GM23338 (cell line): ENCODE results near the gene ANGPTL2. TPM values are rescaled to one million over a fixed set of nuclear protein-coding genes. Genes with fewer than 3 reads are reported as not detected.

Experiments
- CREB1 ChIP-seq: fragments of 250-450 bp; sonication (Bioruptor Pico); IDR thresholded peaks from 2 replicates; pipeline ENCODE4 v1.5.0; 2020; ENCODE audit warnings: low read depth, mild to moderate bottlenecking, moderate library complexity
- EZH2 ChIP-seq: fragments of 200-600 bp; sonication (generic); IDR thresholded peaks from one replicate; pipeline ENCODE4 v1.8.0; 2017; ENCODE audit warnings: antibody characterized with exemption, mild to moderate bottlenecking, low read depth; ENCODE audit not compliant: unreplicated experiment
- EZH2phosphoT487 ChIP-seq: fragments of 200-600 bp; sonication (generic); IDR thresholded peaks from one replicate; pipeline ENCODE4 v1.8.1; 2018; ENCODE audit warnings: antibody characterized with exemption; ENCODE audit not compliant: unreplicated experiment
- JUNB ChIP-seq: IDR thresholded peaks from one replicate; pipeline ENCODE4 v1.6.1; 2016; ENCODE audit warnings: antibody characterized with exemption; ENCODE audit not compliant: unreplicated experiment
- NANOG ChIP-seq: IDR thresholded peaks from 2 replicates; pipeline ENCODE4 v1.6.1; 2016; ENCODE audit warnings: antibody characterized with exemption, borderline replicate concordance
- POLR2AphosphoS5 ChIP-seq: IDR thresholded peaks from 2 replicates; pipeline ENCODE4 v1.6.1; 2016; ENCODE audit warnings: antibody characterized with exemption, low read depth
- ZNF331 ChIP-seq: fragments of 250-450 bp; sonication (Bioruptor Pico); IDR thresholded peaks from 2 replicates; pipeline ENCODE4 v1.5.0; 2020; ENCODE audit warnings: low read depth, mild to moderate bottlenecking, moderate library complexity
- polyA plus RNA-seq: library from polyadenylated mRNA; unstranded; fragments of >200 nt; fragmentation: Nextera tagmentation; extraction: Ambion mirVana; gene quantifications from 2 replicates; pipeline ENCODE4 v1.2.1, GENCODE V29; 2016
- total RNA-seq: library from RNA; depleted of rRNA; stranded (reverse); fragments of >200 nt; shearing (Covaris generic); gene quantifications from 2 replicates; pipeline ENCODE4 v1.2.3, GENCODE V29; 2014
- TF ChIP-seq, protein P1 (sequence below): fragments of 250-450 bp; sonication (Bioruptor Pico); IDR thresholded peaks from 2 replicates; pipeline ENCODE4 v1.5.0; 2020; ENCODE audit warnings: mild to moderate bottlenecking, moderate library complexity
- TF ChIP-seq, protein P2 (sequence below), 2 experiments: fragments of 200-600 bp in 1 of 2; sonication (generic) in 1 of 2; conservative IDR thresholded peaks; 2 replicates each; pipeline versions ENCODE4 v1.5.1 to v1.6.1; 2016 to 2017; ENCODE audit warnings: antibody characterized with exemption in 2 of 2, low read depth in 2 of 2, mild to moderate bottlenecking in 2 of 2, moderate library complexity in 1 of 2
- TF ChIP-seq, protein P3 (sequence below): IDR thresholded peaks from one replicate; pipeline ENCODE4 v1.6.1; 2018; ENCODE audit warnings: antibody characterized with exemption; ENCODE audit not compliant: unreplicated experiment
- TF ChIP-seq, protein P4 (sequence below): IDR thresholded peaks from 2 replicates; pipeline ENCODE4 v1.6.1; 2016; ENCODE audit warnings: antibody characterized with exemption

ANGPTL2 gene
- total and polyA plus RNA-seq, 2 experiments from 2014 or later: 2.9 to 5.2 TPM

DNA sequence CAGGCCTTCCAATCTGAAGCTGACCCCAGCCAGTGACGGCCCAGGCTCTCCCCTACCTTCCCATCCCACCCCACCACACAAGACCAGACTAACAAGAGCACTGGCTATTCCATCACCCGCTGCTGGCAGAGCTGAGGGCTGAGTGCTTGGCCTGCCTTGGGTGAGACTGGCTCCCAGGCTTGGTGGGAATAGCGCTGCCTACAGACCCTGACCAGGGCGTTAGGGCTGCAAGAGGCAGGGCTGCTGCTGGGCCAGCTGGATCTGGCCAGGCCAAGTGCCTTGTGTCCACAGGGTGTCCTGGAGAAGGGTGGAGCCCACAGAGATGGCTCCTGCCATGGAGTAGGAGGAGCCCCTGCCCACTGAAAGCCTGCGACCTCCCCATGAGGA lies 31.6 kb upstream of the ANGPTL2 start (continued):
- TF ChIP-seq, protein P1, sequence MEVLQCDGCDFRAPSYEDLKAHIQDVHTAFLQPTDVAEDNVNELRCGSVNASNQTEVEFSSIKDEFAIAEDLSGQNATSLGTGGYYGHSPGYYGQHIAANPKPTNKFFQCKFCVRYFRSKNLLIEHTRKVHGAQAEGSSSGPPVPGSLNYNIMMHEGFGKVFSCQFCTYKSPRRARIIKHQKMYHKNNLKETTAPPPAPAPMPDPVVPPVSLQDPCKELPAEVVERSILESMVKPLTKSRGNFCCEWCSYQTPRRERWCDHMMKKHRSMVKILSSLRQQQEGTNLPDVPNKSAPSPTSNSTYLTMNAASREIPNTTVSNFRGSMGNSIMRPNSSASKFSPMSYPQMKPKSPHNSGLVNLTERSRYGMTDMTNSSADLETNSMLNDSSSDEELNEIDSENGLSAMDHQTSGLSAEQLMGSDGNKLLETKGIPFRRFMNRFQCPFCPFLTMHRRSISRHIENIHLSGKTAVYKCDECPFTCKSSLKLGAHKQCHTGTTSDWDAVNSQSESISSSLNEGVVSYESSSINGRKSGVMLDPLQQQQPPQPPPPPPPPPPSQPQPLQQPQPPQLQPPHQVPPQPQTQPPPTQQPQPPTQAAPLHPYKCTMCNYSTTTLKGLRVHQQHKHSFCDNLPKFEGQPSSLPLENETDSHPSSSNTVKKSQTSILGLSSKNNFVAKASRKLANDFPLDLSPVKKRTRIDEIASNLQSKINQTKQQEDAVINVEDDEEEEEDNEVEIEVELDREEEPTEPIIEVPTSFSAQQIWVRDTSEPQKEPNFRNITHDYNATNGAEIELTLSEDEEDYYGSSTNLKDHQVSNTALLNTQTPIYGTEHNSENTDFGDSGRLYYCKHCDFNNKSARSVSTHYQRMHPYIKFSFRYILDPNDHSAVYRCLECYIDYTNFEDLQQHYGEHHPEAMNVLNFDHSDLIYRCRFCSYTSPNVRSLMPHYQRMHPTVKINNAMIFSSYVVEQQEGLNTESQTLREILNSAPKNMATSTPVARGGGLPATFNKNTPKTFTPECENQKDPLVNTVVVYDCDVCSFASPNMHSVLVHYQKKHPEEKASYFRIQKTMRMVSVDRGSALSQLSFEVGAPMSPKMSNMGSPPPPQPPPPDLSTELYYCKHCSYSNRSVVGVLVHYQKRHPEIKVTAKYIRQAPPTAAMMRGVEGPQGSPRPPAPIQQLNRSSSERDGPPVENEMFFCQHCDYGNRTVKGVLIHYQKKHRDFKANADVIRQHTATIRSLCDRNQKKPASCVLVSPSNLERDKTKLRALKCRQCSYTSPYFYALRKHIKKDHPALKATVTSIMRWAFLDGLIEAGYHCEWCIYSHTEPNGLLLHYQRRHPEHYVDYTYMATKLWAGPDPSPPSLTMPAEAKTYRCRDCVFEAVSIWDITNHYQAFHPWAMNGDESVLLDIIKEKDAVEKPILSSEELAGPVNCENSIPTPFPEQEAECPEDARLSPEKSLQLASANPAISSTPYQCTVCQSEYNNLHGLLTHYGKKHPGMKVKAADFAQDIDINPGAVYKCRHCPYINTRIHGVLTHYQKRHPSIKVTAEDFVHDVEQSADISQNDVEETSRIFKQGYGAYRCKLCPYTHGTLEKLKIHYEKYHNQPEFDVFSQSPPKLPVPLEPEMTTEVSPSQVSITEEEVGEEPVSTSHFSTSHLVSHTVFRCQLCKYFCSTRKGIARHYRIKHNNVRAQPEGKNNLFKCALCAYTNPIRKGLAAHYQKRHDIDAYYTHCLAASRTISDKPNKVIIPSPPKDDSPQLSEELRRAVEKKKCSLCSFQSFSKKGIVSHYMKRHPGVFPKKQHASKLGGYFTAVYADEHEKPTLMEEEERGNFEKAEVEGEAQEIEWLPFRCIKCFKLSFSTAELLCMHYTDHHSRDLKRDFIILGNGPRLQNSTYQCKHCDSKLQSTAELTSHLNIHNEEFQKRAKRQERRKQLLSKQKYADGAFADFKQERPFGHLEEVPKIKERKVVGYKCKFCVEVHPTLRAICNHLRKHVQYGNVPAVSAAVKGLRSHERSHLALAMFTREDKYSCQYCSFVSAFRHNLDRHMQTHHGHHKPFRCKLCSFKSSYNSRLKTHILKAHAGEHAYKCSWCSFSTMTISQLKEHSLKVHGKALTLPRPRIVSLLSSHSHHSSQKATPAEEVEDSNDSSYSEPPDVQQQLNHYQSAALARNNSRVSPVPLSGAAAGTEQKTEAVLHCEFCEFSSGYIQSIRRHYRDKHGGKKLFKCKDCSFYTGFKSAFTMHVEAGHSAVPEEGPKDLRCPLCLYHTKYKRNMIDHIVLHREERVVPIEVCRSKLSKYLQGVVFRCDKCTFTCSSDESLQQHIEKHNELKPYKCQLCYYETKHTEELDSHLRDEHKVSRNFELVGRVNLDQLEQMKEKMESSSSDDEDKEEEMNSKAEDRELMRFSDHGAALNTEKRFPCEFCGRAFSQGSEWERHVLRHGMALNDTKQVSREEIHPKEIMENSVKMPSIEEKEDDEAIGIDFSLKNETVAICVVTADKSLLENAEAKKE (CRISPR knock-in tag): no peak
- TF ChIP-seq CREB1 (CRISPR knock-in tag) (no peak), EZH2 (no peak), EZH2phosphoT487 (no peak), NANOG (no peak), JUNB (no peak), ZNF331 (CRISPR knock-in tag) (no peak), POLR2AphosphoS5 (no peak)
- TF ChIP-seq, protein P2, sequence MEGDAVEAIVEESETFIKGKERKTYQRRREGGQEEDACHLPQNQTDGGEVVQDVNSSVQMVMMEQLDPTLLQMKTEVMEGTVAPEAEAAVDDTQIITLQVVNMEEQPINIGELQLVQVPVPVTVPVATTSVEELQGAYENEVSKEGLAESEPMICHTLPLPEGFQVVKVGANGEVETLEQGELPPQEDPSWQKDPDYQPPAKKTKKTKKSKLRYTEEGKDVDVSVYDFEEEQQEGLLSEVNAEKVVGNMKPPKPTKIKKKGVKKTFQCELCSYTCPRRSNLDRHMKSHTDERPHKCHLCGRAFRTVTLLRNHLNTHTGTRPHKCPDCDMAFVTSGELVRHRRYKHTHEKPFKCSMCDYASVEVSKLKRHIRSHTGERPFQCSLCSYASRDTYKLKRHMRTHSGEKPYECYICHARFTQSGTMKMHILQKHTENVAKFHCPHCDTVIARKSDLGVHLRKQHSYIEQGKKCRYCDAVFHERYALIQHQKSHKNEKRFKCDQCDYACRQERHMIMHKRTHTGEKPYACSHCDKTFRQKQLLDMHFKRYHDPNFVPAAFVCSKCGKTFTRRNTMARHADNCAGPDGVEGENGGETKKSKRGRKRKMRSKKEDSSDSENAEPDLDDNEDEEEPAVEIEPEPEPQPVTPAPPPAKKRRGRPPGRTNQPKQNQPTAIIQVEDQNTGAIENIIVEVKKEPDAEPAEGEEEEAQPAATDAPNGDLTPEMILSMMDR (conservative IDR thresholded peaks at IDR 0.05; ENCODE audit: low read depth in 2 of 2): no peak
- TF ChIP-seq, protein P3, sequence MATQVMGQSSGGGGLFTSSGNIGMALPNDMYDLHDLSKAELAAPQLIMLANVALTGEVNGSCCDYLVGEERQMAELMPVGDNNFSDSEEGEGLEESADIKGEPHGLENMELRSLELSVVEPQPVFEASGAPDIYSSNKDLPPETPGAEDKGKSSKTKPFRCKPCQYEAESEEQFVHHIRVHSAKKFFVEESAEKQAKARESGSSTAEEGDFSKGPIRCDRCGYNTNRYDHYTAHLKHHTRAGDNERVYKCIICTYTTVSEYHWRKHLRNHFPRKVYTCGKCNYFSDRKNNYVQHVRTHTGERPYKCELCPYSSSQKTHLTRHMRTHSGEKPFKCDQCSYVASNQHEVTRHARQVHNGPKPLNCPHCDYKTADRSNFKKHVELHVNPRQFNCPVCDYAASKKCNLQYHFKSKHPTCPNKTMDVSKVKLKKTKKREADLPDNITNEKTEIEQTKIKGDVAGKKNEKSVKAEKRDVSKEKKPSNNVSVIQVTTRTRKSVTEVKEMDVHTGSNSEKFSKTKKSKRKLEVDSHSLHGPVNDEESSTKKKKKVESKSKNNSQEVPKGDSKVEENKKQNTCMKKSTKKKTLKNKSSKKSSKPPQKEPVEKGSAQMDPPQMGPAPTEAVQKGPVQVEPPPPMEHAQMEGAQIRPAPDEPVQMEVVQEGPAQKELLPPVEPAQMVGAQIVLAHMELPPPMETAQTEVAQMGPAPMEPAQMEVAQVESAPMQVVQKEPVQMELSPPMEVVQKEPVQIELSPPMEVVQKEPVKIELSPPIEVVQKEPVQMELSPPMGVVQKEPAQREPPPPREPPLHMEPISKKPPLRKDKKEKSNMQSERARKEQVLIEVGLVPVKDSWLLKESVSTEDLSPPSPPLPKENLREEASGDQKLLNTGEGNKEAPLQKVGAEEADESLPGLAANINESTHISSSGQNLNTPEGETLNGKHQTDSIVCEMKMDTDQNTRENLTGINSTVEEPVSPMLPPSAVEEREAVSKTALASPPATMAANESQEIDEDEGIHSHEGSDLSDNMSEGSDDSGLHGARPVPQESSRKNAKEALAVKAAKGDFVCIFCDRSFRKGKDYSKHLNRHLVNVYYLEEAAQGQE: no peak
- TF ChIP-seq, protein P4, sequence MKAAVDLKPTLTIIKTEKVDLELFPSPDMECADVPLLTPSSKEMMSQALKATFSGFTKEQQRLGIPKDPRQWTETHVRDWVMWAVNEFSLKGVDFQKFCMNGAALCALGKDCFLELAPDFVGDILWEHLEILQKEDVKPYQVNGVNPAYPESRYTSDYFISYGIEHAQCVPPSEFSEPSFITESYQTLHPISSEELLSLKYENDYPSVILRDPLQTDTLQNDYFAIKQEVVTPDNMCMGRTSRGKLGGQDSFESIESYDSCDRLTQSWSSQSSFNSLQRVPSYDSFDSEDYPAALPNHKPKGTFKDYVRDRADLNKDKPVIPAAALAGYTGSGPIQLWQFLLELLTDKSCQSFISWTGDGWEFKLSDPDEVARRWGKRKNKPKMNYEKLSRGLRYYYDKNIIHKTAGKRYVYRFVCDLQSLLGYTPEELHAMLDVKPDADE: no peak
